Measurements from ENCODE around the gene VSIG2.

- no peak for TF ChIP-seq REST (IDR thresholded peaks at IDR 0.05; ENCODE audit: insufficient read depth in 1 of 2, low read depth in 2 of 2, low read length in 2 of 2)
- no peak for TF ChIP-seq TAF1 (IDR thresholded peaks at IDR 0.05; ENCODE audit: borderline replicate concordance, insufficient read depth, low read length)
- no peak for TF ChIP-seq POLR2AphosphoS5 (IDR thresholded peaks at IDR 0.05; ENCODE audit: low read depth, low read length)
Measured at GRCh38 chr11:124699547-124699946, 52.5 kb downstream of the VSIG2 start.

Data from PFSK-1 (cell line).